HepG2 (cell line): ENCODE measurements around the gene PSRC1. TPM values are rescaled to one million over a fixed set of nuclear protein-coding genes. Genes with fewer than 3 reads are reported as not detected.

Experiments used
- ATAC-seq: fragments of 200-7000 bp; cut with Tn5 transposase; 3 replicates; pipeline ENCODE4 v1.9.1; 2020; ENCODE audit warnings: mild to moderate bottlenecking, moderate library complexity
- BruUV-seq: library from RNA; stranded (reverse); fragments of 400-500 nt; replicated peaks from 2 replicates; lab custom pipeline; 2021; lab: Mats Ljungman, UMichigan
- CTCF ChIA-PET: fragments of 300-600 bp; formaldehyde crosslinking; extraction: SDS; loops from one replicate; lab custom pipeline; 2021; ENCODE audit warnings: low total read pairs, inconsistent platforms, low intra/inter-chr PET ratio; lab: Yijun Ruan, JAX
- POLR2A ChIA-PET: fragments of 350-600 bp; sonication (Branson Sonifier 250); formaldehyde crosslinking; loops from one replicate; lab custom pipeline; 2020; ENCODE audit warnings: antibody characterized with exemption, inconsistent platforms; lab: Yijun Ruan, JAX
- DNase-seq: peaks from one replicate; pipeline ENCODE4 v3.0.0-alpha.2; 2015; ENCODE audit warnings: low spot score
- FAIRE-seq: peaks from 3 replicates; lab custom pipeline; 2011; peaks lifted over from hg19 to GRCh38; lab: Jason Lieb, UNC
- H2AFZ ChIP-seq: one replicate; pipeline ENCODE4 v1.6.1; 2011; ENCODE audit warnings: low read length, inconsistent platforms
- H3K27ac ChIP-seq: fragments of 300-600 bp; 3 replicates; pipeline ENCODE4 v1.8.0; 2011; ENCODE audit warnings: mixed run types, mild to moderate bottlenecking, mixed read lengths, low read length, inconsistent platforms; ENCODE audit not compliant: insufficient read depth; ENCODE audit errors: extremely low read length
- H3K27me3 ChIP-seq, 2 experiments: fragments of 200-600 bp in 1 of 2; 2 replicates in 1 of 2; 3 replicates in 1 of 2; pipeline versions ENCODE4 v1.6.0 to v1.8.0; 2011; ENCODE audit warnings: low read length in 2 of 2, mild to moderate bottlenecking in 2 of 2, moderate library complexity in 2 of 2, inconsistent platforms in 1 of 2; ENCODE audit not compliant: insufficient read depth in 2 of 2, control insufficient read depth in 1 of 2
- H3K36me3 ChIP-seq, 2 experiments: fragments of 200-600 bp in 1 of 2; replicated peaks in 1 of 2; 2 replicates in 1 of 2; 3 replicates in 1 of 2; pipeline versions ENCODE4 v1.5.1 to v1.8.0; 2011; ENCODE audit warnings: low read length in 2 of 2, inconsistent platforms in 1 of 2; ENCODE audit not compliant: insufficient read depth in 2 of 2, control insufficient read depth in 1 of 2
- H3K4me1 ChIP-seq: 2 replicates; pipeline ENCODE4 v1.5.1; 2012; ENCODE audit warnings: low read length, inconsistent platforms; ENCODE audit not compliant: insufficient read depth
- H3K4me2 ChIP-seq: 2 replicates; pipeline ENCODE4 v1.6.0; 2011; ENCODE audit warnings: low read depth, low read length, inconsistent platforms
- H3K4me3 ChIP-seq, 3 experiments: fragments of 200-600 bp in 1 of 3; sonication (generic), shearing (Covaris generic) in 1 of 3; replicated peaks in 1 of 3; 2 replicates each; pipeline ENCODE4 v1.5.1; 2011 to 2016; ENCODE audit warnings: low read length in 3 of 3, inconsistent platforms in 2 of 3, low read depth in 2 of 3, mild to moderate bottlenecking in 2 of 3, control low read depth in 1 of 3, mixed read lengths in 1 of 3; ENCODE audit not compliant: insufficient read depth in 1 of 3
- H3K79me2 ChIP-seq: one replicate; pipeline ENCODE4 v1.6.1; 2011; ENCODE audit warnings: low read length, inconsistent platforms; ENCODE audit not compliant: insufficient read depth
- H3K9ac ChIP-seq: 2 replicates; pipeline ENCODE4 v1.6.0; 2011; ENCODE audit warnings: mild to moderate bottlenecking, low read depth, low read length, inconsistent platforms; ENCODE audit not compliant: insufficient read depth
- H3K9me3 ChIP-seq: 2 replicates; pipeline ENCODE4 v1.5.1; 2012; ENCODE audit warnings: mild to moderate bottlenecking, low read length
- H4K20me1 ChIP-seq: 2 replicates; pipeline ENCODE4 v1.6.0; 2011; ENCODE audit warnings: inconsistent platforms, mild to moderate bottlenecking, low read length, moderate library complexity; ENCODE audit not compliant: insufficient read depth
- ETV6 ChIP-seq: sonication (generic); formaldehyde crosslinking; conservative IDR thresholded peaks from 2 replicates; pipeline ENCODE4 v1.4.0; 2020; ENCODE audit warnings: missing genetic modification reagents
- JUN ChIP-seq: sonication (generic); formaldehyde crosslinking; IDR thresholded peaks from 2 replicates; pipeline ENCODE4 v1.4.0; 2020; ENCODE audit warnings: mild to moderate bottlenecking, missing genetic modification reagents
- SKIL ChIP-seq: sonication (generic); formaldehyde crosslinking; IDR thresholded peaks from 2 replicates; pipeline ENCODE4 v1.8.0; 2022; ENCODE audit warnings: missing genetic modification reagents, mild to moderate bottlenecking, moderate library complexity, borderline replicate concordance
- XRCC5 ChIP-seq: fragments of 200-400 bp; formaldehyde crosslinking; optimal IDR thresholded peaks from 2 replicates; pipeline ENCODE3; 2017; ENCODE audit warnings: mild to moderate bottlenecking, low read length
- ZNF30 ChIP-seq: sonication (generic); formaldehyde crosslinking; IDR thresholded peaks from 2 replicates; pipeline ENCODE4 v1.5.0; 2020; ENCODE audit warnings: mild to moderate bottlenecking, missing genetic modification reagents
- WGBS: methylation state at CpG from one replicate; pipeline ENCODE4 v1.1.6; 2017; ENCODE audit warnings: low lambda C conversion rate; 5-methylcytosine and 5-hydroxymethylcytosine counted together
- in situ Hi-C: cut with HindIII; loops from 2 replicates; pipeline ENCODE4 v1.10.0; 2017; ENCODE audit warnings: low pct_unique_long_range_greater_than_20kb; ENCODE audit not compliant: extremely low pct_ligation_motif_present
- intact Hi-C: fragments of 100-400 bp; cut with micrococcal nuclease; formaldehyde crosslinking; loops from one replicate; pipeline ENCODE4 v1.10.0; 2022; ENCODE audit not compliant: unreplicated experiment
- polyA plus RNA-seq, 8 experiments: library from polyadenylated mRNA; depleted of rRNA in 3 of 8; stranded (reverse) in 7 of 8; unstranded in 1 of 8; fragments of >200 nt; fragmentation: Illumina TruSeq in 4 of 8; extraction: Trizol in 4 of 8; gene quantifications; 2 replicates each; pipeline versions ENCODE4 v1.2.1 to v1.2.3, GENCODE V29; 2011 to 2016; ENCODE audit warnings: low read depth in 4 of 8, missing spikeins in 1 of 8, mixed read lengths in 1 of 8; ENCODE audit not compliant: insufficient read depth in 1 of 8
- total RNA-seq, 5 experiments: library from RNA; depleted of rRNA; stranded (reverse); fragments of >200 nt; fragmentation: Illumina TruSeq; extraction: Trizol; gene quantifications; 2 replicates each; pipeline ENCODE4 v1.2.3, GENCODE V29; 2016; ENCODE audit warnings: low read depth in 1 of 5

PSRC1 gene
- total and polyA plus RNA-seq, 2 of the 13 experiments (the other 11 are each of a cell fraction or from before 2014, with no cell fraction given) = 28.6 to 30.3 TPM

GRCh38 chr1:109269981-109270622 lies 12.8 kb downstream of the PSRC1 start:
- Histone ChIP-seq H3K4me2 (no peak overlapping the region), H3K79me2 (no peaks in the 10 kb centered on the region), H2AFZ (no peak overlapping the region), H3K27ac (no peak overlapping the region), H4K20me1 (no peaks in the 10 kb centered on the region), H3K4me3 (no peak overlapping the region), H3K36me3 (peaks cover 4% of the 10 kb centered on the region in 2 experiments; a peak in 2 of 5 replicates), H3K9me3 (no peaks in the 10 kb centered on the region), H3K27me3 (no peaks in the 10 kb centered on the region), H3K9ac (no peak overlapping the region), H3K4me1 (peaks cover 27% of the 10 kb centered on the region)
- CTCF ChIA-PET = no interaction called here
- POLR2A ChIA-PET = no interaction called here
- BruUV-seq = no TSS peak
- DNase-seq (no peak), ATAC-seq (no peak), FAIRE-seq (no peak)
- WGBS = 88% methylated on average over 11 of the region's 17 CpGs
- no peak for TF ChIP-seq SKIL
- no peak for TF ChIP-seq ZNF30
- TF ChIP-seq ETV6 = no peak
- no peak for TF ChIP-seq JUN
- no peak for TF ChIP-seq XRCC5
- intact Hi-C loops = loop anchor here (10.0 kb wide), 1 partner anchor 75 kb away; no protein-coding TSS in a partner anchor
- in situ Hi-C loops = loop anchor here (5.0 to 10.0 kb wide), 2 partner anchors 52 to 265 kb away; partner anchors contain the start of gene GPR61
